Measurements from ENCODE around the gene DCAF12.

DNA sequence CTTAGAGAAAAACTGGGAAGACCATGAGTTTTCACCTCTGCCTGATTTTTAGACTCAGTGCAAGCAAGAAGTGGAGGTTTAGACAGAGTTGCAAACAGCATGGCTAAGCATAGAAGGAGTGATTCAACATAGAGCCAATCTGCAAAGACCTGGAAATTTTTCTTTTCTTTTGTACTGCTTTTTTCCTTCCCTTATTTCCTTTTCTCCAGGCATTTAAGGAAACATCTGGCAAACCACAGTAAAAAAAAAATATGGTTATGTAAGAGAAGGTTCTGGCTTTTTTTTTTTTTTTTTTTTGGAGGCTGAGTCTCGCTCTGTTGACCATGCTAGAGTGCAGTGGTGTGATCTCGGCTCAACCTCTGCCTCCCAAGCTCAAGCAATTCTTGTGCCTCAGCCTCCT, 16.6 kb upstream of the DCAF12 start:
- no peak for TF ChIP-seq POLR2A (IDR thresholded peaks at IDR 0.05)
- no peak for TF ChIP-seq CTCF (IDR thresholded peaks at IDR 0.05)

Data from uterus (tissue), 2 donors.